Suprapubic skin (tissue), 4 donors: ENCODE results near the gene OR12D2.

Experiments
- POLR2A ChIP-seq, 2 donors: fragments of 450-650 bp; IDR thresholded peaks; one replicate each; pipeline ENCODE4 v1.6.1; 2017; ENCODE audit warnings: antibody characterized with exemption in 2 of 2, mild to moderate bottlenecking in 2 of 2, moderate library complexity in 2 of 2
- POLR2AphosphoS5 ChIP-seq, 3 donors: sonication (generic); formaldehyde crosslinking; IDR thresholded peaks; one replicate each; pipeline ENCODE4 v1.6.1; 2017; ENCODE audit warnings: antibody characterized with exemption in 3 of 3
- TF ChIP-seq, protein P1 (sequence below), 2 donors: fragments of 200-600 bp in 1 of 2; fragments of 450-650 bp in 1 of 2; sonication (generic) in 1 of 2; IDR thresholded peaks; one replicate each; pipeline ENCODE4 v1.5.1; 2016 to 2019; ENCODE audit warnings: antibody characterized with exemption in 2 of 2, mild to moderate bottlenecking in 1 of 2, moderate library complexity in 1 of 2

DNA sequence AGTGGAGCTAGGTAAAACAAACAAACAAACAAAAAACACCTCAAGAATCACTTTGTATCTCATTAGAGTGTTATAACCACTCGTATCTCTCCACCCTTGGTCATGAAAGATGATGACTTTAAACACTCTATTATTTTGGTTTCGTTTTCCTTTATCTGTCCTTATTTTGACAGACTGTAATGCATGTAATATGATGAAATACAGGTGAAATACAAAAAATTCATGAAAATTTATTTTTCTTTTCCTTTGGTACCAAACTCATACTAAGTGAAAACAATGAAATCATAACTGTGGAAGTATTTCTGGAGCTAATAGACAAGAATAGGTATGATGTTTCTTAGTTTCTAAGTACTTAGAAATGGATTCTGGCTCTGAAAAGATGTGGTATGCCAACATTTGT is 4.1 kb downstream of the OR12D2 start:
- TF ChIP-seq POLR2A (IDR thresholded peaks at IDR 0.05) (no peak), POLR2AphosphoS5 (IDR thresholded peaks at IDR 0.05) (no peak)
- TF ChIP-seq, protein P1, sequence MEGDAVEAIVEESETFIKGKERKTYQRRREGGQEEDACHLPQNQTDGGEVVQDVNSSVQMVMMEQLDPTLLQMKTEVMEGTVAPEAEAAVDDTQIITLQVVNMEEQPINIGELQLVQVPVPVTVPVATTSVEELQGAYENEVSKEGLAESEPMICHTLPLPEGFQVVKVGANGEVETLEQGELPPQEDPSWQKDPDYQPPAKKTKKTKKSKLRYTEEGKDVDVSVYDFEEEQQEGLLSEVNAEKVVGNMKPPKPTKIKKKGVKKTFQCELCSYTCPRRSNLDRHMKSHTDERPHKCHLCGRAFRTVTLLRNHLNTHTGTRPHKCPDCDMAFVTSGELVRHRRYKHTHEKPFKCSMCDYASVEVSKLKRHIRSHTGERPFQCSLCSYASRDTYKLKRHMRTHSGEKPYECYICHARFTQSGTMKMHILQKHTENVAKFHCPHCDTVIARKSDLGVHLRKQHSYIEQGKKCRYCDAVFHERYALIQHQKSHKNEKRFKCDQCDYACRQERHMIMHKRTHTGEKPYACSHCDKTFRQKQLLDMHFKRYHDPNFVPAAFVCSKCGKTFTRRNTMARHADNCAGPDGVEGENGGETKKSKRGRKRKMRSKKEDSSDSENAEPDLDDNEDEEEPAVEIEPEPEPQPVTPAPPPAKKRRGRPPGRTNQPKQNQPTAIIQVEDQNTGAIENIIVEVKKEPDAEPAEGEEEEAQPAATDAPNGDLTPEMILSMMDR (IDR thresholded peaks at IDR 0.05) = no peak
